B cell (primary cell): ENCODE data around the gene KRTAP3-3. TPM values are rescaled to one million over a fixed set of nuclear protein-coding genes. Genes with fewer than 3 reads are reported as not detected.
A peak's percentile ranks its signal among the peaks of the same experiment; 100 is the strongest.

ENCODE experiments used
- ATAC-seq: fragments of 200-7000 bp; cut with Tn5 transposase; one replicate; pipeline ENCODE4 v1.10.0; 2021; ENCODE audit warnings: low read depth, mild to moderate bottlenecking, moderate number of reproducible peaks, moderate library complexity
- CTCF ChIA-PET: fragments of 350-600 bp; sonication (Branson Sonifier 250); formaldehyde crosslinking; loops from one replicate; lab custom pipeline; 2021; ENCODE audit warnings: antibody characterized with exemption, inconsistent platforms; lab: Charles Lee
- POLR2A ChIA-PET: fragments of 350-600 bp; sonication (Branson Sonifier 250); formaldehyde crosslinking; loops from one replicate; lab custom pipeline; 2021; ENCODE audit warnings: antibody characterized with exemption; lab: Charles Lee
- DNase-seq: peaks from one replicate; pipeline ENCODE4 v3.0.0; 2013
- H2AFZ ChIP-seq: 2 replicates; pipeline ENCODE4 v1.6.1; 2012; ENCODE audit warnings: mild to moderate bottlenecking, low read depth, low read length; ENCODE audit not compliant: insufficient read depth, poor library complexity, severe bottlenecking
- H3K27ac ChIP-seq, 2 donors: 1 replicate in 1 of 2; 2 replicates in 1 of 2; pipeline ENCODE4 v1.5.1; 2012 to 2013; ENCODE audit warnings: low read length in 2 of 2, mild to moderate bottlenecking in 2 of 2, moderate library complexity in 1 of 2
- H3K27me3 ChIP-seq, 4 experiments: fragments of 200-600 bp in 1 of 4; sonication (generic) in 1 of 4; replicated peaks in 1 of 4; 1 replicate in 2 of 4; 2 replicates in 2 of 4; pipeline versions ENCODE4 v1.6.1 to v1.7.0; 2013 to 2016; ENCODE audit warnings: low read length in 3 of 4, mild to moderate bottlenecking in 2 of 4, mixed read lengths in 1 of 4, moderate library complexity in 1 of 4; ENCODE audit not compliant: insufficient read depth in 4 of 4, control insufficient read depth in 3 of 4; ENCODE audit errors: control extremely low read depth in 1 of 4
- H3K36me3 ChIP-seq, 2 experiments: replicated peaks in 1 of 2; 1 replicate in 1 of 2; 2 replicates in 1 of 2; pipeline versions ENCODE4 v1.6.1 to v1.7.1; 2013; ENCODE audit warnings: low read length in 1 of 2; ENCODE audit not compliant: insufficient read depth in 2 of 2, control insufficient read depth in 1 of 2; ENCODE audit errors: control extremely low read depth in 1 of 2, extremely low read depth in 1 of 2
- H3K4me1 ChIP-seq, 2 donors: fragments of 200-600 bp in 1 of 2; sonication (generic) in 1 of 2; 1 replicate in 1 of 2; 2 replicates in 1 of 2; pipeline versions ENCODE4 v1.5.1 to v1.6.1; 2013 to 2017; ENCODE audit warnings: low read length in 2 of 2; ENCODE audit not compliant: control insufficient read depth in 2 of 2, insufficient read depth in 2 of 2
- H3K4me2 ChIP-seq: replicated peaks from 2 replicates; pipeline ENCODE3; 2012; ENCODE audit warnings: mild to moderate bottlenecking, low read depth, low read length; ENCODE audit not compliant: poor library complexity, severe bottlenecking
- H3K4me3 ChIP-seq, 5 experiments: fragments of 200-600 bp in 1 of 5; sonication (generic) in 1 of 5; 1 replicate in 3 of 5; 2 replicates in 2 of 5; pipeline versions ENCODE4 v1.5.1 to v1.7.0; 2011 to 2016; ENCODE audit warnings: low read length in 4 of 5, mild to moderate bottlenecking in 4 of 5, low read depth in 2 of 5, control low read depth in 1 of 5, moderate library complexity in 1 of 5; ENCODE audit not compliant: insufficient read depth in 1 of 5; ENCODE audit errors: control extremely low read depth in 1 of 5, extremely low read depth in 1 of 5
- H3K79me2 ChIP-seq: fragments of 200-600 bp; sonication (generic); one replicate; pipeline ENCODE4 v1.6.0; 2016; ENCODE audit warnings: low read length; ENCODE audit not compliant: control insufficient read depth, insufficient read depth
- H3K9ac ChIP-seq: fragments of 200-600 bp; sonication (generic); 2 replicates; pipeline ENCODE4 v1.6.1; 2017; ENCODE audit warnings: mild to moderate bottlenecking, low read length, moderate library complexity
- H3K9me3 ChIP-seq, 3 donors: one replicate each; pipeline versions ENCODE4 v1.6.1 to v1.7.1; 2013; ENCODE audit warnings: low read length in 2 of 3; ENCODE audit not compliant: control insufficient read depth in 2 of 3, insufficient read depth in 1 of 3; ENCODE audit errors: control extremely low read depth in 1 of 3
- H4K20me1 ChIP-seq: 2 replicates; pipeline ENCODE4 v1.6.0; 2012; ENCODE audit warnings: mild to moderate bottlenecking, low read length; ENCODE audit not compliant: insufficient read depth, control insufficient read depth, poor library complexity, severe bottlenecking
- H3K27ac Mint-ChIP-seq: one replicate; pipeline ENCODE4 v1.8.0; 2021; ENCODE audit warnings: mixed read lengths
- H3K27me3 Mint-ChIP-seq: one replicate; pipeline ENCODE4 v1.8.0; 2021; ENCODE audit warnings: mixed read lengths
- H3K4me1 Mint-ChIP-seq: one replicate; pipeline ENCODE4 v1.8.0; 2021; ENCODE audit warnings: mixed read lengths
- H3K4me3 Mint-ChIP-seq: one replicate; pipeline ENCODE4 v1.8.0; 2021; ENCODE audit warnings: mixed read lengths
- H3K9me3 Mint-ChIP-seq: one replicate; pipeline ENCODE4 v1.8.0; 2022; ENCODE audit warnings: mixed read lengths; ENCODE audit not compliant: insufficient read depth
- CTCF ChIP-seq: fragments of 200-600 bp; IDR thresholded peaks from one replicate; pipeline ENCODE4 v1.8.0; 2022; ENCODE audit warnings: antibody characterized with exemption, mild to moderate bottlenecking
- EZH2 ChIP-seq: IDR thresholded peaks from 2 replicates; pipeline ENCODE4 v1.6.1; 2012; ENCODE audit warnings: borderline replicate concordance, low read depth, mild to moderate bottlenecking, moderate library complexity, low read length; ENCODE audit not compliant: insufficient read depth, poor library complexity, severe bottlenecking
- WGBS: methylation state at CpG from one replicate; pipeline ENCODE4 v1.1.5; 2013; ENCODE audit warnings: missing lambda C conversion rate; ENCODE audit not compliant: insufficient coverage; 5-methylcytosine and 5-hydroxymethylcytosine counted together
- intact Hi-C: fragments of 100-400 bp; cut with micrococcal nuclease; formaldehyde crosslinking; loops from one replicate; pipeline ENCODE4 v1.10.0; 2022
- polyA plus RNA-seq: library from polyadenylated mRNA; depleted of rRNA; stranded (reverse); fragments of >200 nt; gene quantifications from 2 replicates; pipeline ENCODE4 v1.2.3, GENCODE V29; 2012
- total RNA-seq, 2 donors: library from RNA; stranded (reverse); fragments of 120-200 nt in 1 of 2; gene quantifications; 1 replicate in 1 of 2; 2 replicates in 1 of 2; pipeline versions ENCODE4 v1.2.3 to v1.2.4, GENCODE V29; 2013 to 2022

Gene KRTAP3-3
- total and polyA plus RNA-seq, 2 donors (not counting 1 experiment from before 2014, with no cell fraction given), result not detected

GRCh38 chr17:40974366-40974765, 19.6 kb downstream of the KRTAP3-3 start:
- H3K9ac ChIP-seq, result no peak overlapping the region
- WGBS, result 100% methylated on average over 2 of the region's 3 CpGs
- no peaks in the 10 kb centered on the region for H3K9me3 ChIP-seq
- Mint-ChIP-seq H3K4me1 (no peaks in the 10 kb centered on the region), H3K27ac (no peak overlapping the region), H3K27me3 (peaks cover 39% of the 10 kb centered on the region), H3K9me3 (no peaks in the 10 kb centered on the region), H3K4me3 (no peak overlapping the region)
- H4K20me1 ChIP-seq, result no peaks in the 10 kb centered on the region
- TF ChIP-seq EZH2 (no peak), CTCF (peak; percentile 16)
- no peak overlapping the region for H3K4me3 ChIP-seq
- H3K27ac ChIP-seq, result no peak overlapping the region
- no peak for ATAC-seq
- H3K79me2 ChIP-seq, result no peaks in the 10 kb centered on the region
- peaks cover 0 to 13% (median 9%) of the 10 kb centered on the region in 4 experiments for H3K27me3 ChIP-seq
- H3K36me3 ChIP-seq, result no peaks in the 10 kb centered on the region
- ChIA-PET CTCF (no interaction called here), POLR2A (no interaction called here)
- no peak overlapping the region for H2AFZ ChIP-seq
- H3K4me2 ChIP-seq, result no peak overlapping the region
- no peaks in the 10 kb centered on the region for H3K4me1 ChIP-seq
- intact Hi-C loops, result no loop called here
- no peak for DNase-seq

DNA sequence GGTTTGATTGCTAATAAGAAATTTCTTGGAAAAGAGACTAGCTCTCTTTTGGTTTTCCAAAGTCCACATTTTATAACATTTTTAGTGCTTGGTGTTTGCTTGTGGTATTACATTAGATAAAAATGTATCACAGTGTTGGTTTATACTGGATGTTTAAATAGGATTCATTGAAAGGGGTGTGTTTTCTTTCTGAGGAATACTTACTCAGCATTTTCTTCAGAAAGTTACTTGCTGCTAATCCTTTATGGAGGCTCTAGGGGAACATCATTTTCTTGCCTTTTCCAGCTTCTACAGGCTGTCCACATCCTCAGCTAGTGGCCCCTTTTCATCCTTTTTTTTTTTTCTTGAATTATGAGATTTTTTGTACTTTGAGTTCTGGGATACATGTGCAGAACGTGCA, 26.4 kb downstream of the KRTAP3-3 start:
- ChIA-PET CTCF (interaction anchor here (0.6 kb wide), 1 partner anchor 516 kb away, joined by 3 read pairs; no protein-coding TSS in a partner anchor), POLR2A (no interaction called here)
- H3K4me2 ChIP-seq, result no peak overlapping the region
- H3K36me3 ChIP-seq, result no peaks in the 10 kb centered on the region
- Mint-ChIP-seq H3K4me3 (no peak overlapping the region), H3K27ac (no peak overlapping the region), H3K27me3 (peaks cover 34% of the 10 kb centered on the region), H3K9me3 (peaks cover 5% of the 10 kb centered on the region), H3K4me1 (no peaks in the 10 kb centered on the region)
- no peaks in the 10 kb centered on the region for H3K4me1 ChIP-seq
- H4K20me1 ChIP-seq, result no peaks in the 10 kb centered on the region
- no peaks in the 10 kb centered on the region for H3K79me2 ChIP-seq
- H3K9me3 ChIP-seq, result peaks cover 0 to 2% (median 0%) of the 10 kb centered on the region in 3 donors
- ATAC-seq (no peak), DNase-seq (no peak)
- no peak for TF ChIP-seq EZH2
- TF ChIP-seq CTCF, result no peak
- H3K9ac ChIP-seq, result no peak overlapping the region
- intact Hi-C loops, result loop anchor here (10.0 kb wide), 1 partner anchor 227 kb away; no protein-coding TSS in a partner anchor
- H2AFZ ChIP-seq, result no peak overlapping the region
- H3K27me3 ChIP-seq, result peaks cover 0 to 3% (median 1%) of the 10 kb centered on the region in 4 experiments
- no peak overlapping the region for H3K4me3 ChIP-seq
- no peak overlapping the region for H3K27ac ChIP-seq
- WGBS, result 100% methylated on average over 1 of the region's 1 CpG
